ENCODE measurements around the gene SLC26A9. TPM values are rescaled to one million over a fixed set of nuclear protein-coding genes. Genes with fewer than 3 reads are reported as not detected.

The SLC26A9 gene
- polyA plus RNA-seq, 4 donors: 0.20 to 0.29 (median 0.26) TPM; not detected in 1

DNA sequence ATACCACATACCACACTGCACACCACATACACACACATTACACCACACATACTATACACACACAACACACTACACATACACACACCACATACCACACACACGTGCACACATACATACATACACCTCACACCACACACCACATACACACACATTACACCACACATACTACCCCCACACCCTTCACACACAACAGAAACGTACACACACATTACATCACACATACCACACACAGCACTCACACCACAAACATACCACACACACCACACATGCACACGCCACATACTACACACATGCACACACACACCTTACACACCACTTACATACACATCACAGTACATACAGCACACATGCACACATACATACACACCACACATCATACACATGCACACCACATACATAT, 31.5 kb upstream of the SLC26A9 start:
- no peak for DNase-seq (ENCODE audit: low read depth in 4 of 4, low spot score in 3 of 4)

DNA sequence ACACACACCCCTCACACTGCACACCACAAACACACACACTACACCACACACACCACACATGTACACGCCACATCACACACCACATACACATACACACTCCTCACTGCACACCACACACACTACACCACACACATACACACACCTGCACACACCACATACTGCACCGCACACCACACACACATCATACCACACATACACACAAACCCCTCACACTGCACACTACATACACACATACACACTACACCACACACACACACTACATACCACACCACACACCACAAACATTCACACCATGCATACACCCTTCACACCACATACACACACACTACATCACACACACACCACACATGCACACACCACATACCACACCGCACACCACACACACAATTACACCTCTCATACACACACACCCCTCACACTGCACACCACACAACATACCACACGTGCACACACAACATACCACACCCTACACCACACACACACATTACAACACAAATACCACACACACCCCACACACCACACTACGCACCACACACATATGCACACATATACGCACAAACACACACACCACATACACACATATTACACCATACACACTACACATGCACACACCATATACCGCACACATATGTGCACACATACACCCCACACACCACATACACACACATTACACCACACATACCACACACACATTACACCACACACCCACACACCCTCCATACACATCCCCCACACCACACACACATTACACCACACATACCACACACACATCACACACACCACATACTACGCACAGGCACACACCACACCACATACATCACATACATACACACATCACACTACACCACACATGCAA, 30.3 kb upstream of the SLC26A9 start:
- no peak for DNase-seq (ENCODE audit: low read depth in 4 of 4, low spot score in 3 of 4)

DNA sequence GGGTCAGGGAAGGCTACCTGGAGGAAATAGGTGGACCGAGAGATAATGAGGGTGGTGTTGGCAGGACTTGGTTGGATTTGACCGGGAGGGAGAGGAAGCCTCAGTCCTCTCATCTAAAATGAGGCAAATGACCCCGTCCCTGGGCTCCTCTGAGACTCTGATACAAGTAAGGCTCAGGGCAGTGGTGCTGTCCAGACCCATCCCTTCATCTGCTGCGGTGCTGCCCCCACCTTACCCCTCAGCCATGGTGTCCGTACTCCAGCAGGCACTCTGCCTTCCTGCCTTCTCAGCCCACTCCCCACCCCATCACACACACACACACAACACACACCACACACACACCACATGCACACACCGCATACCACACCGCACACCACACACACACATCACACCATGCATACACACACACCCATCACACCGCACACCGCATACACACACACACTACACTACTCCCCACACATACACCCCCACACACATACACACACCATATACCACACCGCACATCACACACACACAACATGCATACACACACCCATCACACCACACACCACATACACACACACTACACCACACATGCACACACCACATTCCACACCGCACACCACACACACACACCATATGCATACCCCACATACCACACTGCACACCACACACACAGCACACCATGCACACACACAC, 29.4 kb upstream of the SLC26A9 start:
- no peak for DNase-seq (ENCODE audit: low read depth in 4 of 4, low spot score in 3 of 4)

DNA sequence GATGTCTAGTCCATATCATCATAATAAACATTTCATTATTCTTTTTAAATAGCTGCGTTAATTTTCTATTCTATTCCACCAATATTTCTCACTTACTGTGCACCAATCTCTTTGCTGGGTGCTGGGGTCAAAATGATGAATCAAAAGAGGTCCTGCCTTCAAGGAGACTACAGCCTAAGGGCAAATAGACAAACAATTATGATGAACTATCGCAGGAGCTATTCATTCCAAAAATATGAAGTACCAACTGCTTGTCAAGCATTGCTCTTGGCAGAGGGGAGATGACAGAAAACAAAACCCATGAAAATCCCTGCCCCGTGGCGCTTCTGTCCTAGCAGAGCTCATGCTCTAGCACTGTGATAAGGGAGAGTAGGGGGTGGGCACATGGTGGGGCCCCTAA, 28.8 kb upstream of the SLC26A9 start:
- DNase-seq (ENCODE audit: low read depth in 4 of 4, low spot score in 3 of 4): no peak

DNA sequence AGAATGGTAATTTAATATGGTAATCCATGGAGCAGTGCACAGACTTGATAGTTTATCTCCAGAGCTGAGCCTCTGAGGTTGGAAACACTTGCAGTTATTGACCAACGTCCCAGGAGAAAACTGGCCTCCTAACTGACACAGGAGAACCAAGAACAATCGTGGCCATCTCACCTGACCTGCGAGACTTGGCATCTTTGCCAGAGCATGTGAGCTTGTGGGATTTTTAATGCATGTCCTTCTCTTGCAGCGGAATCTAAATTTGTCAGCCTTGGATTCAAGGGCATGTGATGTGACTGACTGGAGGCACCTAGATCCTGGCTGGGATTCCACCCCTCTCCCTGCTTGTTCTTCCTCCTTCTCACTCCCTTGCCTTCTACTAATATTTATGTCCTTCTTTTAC, 27.8 kb upstream of the SLC26A9 start:
- DNase-seq (ENCODE audit: low read depth in 4 of 4, low spot score in 3 of 4): no peak

DNA sequence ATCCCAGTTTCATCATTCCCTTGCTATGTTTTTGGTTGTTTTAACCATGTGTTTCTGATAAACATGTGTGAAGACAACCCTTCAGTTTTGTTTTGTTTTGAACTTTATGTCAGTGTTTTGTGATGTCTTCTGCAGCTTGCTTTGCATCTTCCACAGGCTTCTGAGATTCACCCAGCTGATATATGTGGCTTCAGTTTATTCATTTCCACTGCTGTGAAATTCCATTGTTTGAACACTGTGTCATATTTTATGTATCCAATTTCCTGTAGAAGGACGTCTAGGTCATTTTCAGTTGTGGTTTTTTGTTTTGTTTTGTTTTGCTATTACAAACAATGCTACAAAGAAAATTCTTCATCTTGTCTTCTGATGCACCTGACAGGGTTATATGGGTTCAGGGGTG, 27.2 kb upstream of the SLC26A9 start:
- no peak for DNase-seq (ENCODE audit: low read depth in 4 of 4, low spot score in 3 of 4)

DNA sequence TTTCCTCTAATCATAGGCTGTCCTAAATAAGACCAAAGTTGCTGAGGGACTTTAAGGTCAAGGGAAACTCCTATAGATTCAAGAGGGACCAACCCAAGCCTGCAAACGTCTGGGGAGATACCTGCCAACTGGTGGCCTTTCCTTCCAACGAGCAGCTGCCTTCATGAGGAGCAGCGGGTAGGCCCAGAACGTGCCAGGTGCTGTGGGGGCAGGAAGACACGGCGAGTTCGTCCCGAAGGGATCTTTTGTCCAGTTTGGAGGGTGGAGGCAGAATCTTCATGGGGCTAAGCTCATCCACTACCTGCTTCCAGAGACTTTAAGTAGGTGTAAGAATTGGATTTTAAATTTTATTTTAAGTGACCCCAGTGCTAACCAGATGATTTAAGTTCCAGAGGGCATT, 26.0 kb upstream of the SLC26A9 start:
- no peak for DNase-seq (ENCODE audit: low read depth in 4 of 4, low spot score in 3 of 4)

DNA sequence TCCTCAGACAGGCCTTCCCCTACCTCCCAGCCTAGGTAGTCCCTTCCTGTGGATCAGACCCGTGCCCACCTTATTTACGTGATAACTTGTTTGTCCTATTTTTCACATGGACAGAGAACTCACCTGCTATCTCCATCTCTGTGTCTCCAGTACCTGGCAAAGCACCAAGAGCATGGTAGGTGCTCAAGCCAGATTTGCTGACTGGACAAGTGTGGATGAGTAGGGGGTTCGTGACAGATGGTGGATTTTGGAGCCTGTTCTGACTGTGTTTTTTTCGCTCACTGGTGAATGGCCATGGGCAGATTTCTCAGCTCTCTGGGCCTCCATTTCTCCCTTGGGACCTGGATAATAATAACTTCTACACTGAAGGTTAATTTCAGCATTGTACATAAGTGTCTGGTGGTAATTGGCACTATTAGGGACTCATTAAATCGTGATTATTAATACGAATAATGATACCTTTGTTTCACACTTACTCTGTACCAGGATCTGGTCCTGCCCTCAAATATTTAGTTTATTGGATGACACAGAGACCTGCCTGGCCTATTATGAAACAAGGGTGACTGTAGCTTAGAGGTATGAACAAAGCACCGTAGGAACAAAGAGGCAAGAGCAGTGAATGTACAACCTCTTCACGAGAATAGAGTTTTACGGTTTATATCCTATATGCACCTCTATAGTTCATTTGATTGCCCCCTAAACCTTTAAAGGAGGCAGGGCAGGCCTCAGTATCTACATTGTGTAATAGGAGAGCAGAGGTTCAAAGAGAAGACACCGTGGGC, 24.5 kb upstream of the SLC26A9 start:
- DNase-seq (ENCODE audit: low read depth in 4 of 4, low spot score in 3 of 4): no peak

DNA sequence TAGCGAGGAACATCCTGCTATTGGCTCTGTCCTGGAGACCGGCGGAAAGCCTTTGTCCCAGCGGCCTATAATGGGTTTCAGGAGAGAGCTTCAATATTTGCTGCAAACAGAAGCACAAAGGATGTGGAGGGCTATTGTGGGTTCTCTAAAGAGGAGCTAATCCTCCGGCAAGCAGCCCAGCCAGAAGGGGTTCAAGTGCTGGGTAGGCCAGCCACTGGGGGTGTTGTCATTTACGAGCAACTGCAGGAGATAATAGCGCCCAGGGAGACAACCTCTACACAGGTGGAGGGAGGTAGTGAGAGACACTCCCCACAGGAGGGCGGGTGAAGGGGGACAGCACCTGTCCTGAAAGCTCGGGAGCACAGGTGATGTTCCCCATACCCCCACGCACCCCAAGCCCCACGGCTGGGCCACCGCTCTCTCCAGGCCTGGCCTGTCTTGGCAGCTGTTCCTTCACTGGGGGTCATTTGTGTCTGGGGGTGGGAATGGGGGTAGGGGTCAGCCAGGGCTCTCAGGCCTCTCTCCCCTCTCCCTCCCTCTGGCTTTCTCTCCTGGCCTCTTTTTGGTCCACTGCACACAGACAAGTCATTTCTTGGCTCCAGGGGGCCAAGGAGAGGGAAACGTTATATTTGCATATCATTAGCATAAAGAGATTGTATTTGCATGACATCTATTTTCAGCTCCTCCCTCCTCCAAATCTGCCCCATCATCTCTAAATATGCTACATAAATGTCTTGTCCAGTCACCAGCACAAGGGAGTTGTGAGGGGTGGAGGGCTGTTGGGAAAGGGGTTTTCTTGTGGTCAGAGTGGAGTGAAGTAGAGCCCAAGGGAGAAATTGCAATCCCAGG, 22.0 kb upstream of the SLC26A9 start:
- no peak for DNase-seq (ENCODE audit: low read depth in 4 of 4, low spot score in 3 of 4)

DNA sequence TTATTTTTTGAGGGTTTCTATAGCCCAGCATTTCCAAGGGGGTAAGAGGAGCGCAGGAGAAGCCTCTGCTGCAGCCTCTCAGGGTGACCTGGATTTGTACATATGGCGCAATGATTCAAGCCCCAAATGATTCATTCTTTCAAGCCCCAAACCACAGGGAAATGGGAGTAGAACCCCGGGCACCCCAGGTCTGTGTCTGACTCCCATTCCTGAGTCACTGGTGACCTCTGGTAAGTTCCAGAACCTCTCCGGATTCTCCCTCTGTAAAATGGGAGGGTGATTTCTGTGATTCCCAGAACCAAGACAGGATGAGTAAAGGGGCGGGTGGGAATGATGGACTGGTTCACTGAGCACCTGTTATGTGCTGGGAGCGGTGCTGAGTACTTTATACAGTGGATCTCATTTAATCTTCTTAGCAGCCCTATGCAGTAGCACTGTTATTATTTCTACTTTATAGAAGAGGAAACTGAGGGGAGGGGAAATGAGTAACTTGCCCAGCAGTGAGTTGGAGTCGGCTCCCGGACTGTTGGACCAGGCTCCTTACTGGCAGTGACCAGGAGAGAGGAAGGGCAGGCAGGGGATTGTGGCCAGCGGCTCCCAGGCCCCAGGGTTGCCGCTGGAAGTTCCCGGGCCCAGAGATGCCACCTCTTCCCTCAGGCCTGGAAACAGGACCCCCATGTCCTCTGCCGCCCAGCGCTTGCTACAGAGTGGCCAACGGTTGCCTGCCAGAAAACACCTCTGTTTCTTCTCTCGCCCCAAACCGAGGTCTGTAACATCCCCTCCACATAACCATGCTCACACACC, 20.3 kb upstream of the SLC26A9 start:
- DNase-seq (ENCODE audit: low read depth in 4 of 4, low spot score in 3 of 4): no peak

DNA sequence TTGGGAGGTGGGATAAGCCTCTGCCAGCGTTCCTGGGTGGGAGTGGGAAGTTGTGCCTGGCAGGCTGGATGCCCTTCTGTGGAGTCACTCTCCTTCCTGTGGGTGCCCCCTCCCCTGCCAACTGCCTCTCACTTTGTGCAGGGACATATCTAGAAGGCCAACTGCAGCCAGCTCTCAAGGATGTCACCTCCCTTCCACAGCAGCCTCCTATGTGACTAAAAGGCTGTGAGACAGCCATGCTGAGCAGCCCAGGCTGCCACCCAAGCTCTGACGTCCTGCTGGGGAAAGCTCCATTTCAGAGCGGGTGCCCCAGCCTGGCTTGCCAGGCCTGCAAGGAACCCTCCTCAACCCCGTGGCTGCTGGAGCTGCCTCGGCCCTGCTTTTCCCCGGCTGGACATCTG, 19.6 kb upstream of the SLC26A9 start:
- no peak for DNase-seq (ENCODE audit: low read depth in 4 of 4, low spot score in 3 of 4)

DNA sequence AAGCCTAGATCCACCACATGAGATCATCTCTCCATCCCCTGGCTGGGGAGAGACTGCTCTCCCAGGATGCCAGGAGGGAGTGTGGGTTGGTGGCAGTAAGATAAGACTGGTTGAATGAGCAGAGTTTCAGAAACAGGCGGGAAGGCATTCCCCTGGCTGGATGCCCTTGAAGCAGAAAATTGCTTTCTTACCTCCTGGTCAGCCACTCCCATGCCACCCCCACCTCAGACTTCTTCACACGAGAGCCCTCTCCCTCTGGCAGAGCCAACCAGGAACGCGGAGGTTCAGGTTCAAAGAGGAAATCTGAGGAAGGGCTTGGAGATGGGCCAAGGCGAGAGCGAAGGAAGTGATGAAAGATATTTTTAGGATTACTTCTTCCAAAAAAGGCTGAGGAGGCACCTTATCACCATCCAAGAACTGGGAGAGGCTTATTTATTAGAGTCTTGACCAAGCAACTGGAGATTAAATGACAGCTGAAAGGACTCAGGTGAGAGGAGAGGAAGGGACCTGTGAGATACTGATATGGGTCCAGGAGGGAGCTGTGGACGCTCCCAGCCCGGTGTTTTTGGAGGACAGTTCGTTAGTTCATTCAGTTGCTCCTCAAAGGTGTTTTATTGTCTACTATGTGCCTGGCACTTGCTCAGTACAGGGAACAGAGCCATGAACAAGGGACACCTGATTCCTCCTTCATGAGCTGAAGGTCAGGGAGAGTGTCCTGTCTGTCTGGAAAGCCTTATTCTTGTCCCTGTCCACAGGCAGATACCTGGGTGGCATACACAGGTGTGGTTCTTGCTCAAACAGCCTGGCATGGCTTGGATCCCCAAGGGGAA, 18.9 kb upstream of the SLC26A9 start:
- DNase-seq (ENCODE audit: low read depth in 4 of 4, low spot score in 3 of 4): no peak

DNA sequence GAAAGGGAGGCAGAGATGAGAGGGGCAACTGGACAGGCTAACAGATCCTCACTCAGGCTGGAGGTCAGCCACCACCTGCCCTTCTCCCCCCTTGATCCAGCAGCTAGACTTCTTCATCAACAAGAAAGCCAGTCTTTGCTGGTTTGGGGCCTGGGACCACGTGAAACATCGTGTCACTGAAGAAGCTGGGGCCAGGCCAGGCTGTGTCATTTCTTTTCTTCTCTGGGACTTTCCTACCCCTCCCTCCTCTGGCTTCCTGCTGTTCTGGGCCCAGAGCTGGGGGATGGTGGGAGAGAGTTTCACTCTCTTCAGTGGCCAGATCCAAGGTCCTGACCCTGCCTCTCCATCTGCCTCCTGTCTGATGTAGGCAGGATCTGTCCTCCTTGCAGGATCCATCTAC, 18.1 kb upstream of the SLC26A9 start:
- DNase-seq (ENCODE audit: low read depth in 4 of 4, low spot score in 3 of 4): no peak

DNA sequence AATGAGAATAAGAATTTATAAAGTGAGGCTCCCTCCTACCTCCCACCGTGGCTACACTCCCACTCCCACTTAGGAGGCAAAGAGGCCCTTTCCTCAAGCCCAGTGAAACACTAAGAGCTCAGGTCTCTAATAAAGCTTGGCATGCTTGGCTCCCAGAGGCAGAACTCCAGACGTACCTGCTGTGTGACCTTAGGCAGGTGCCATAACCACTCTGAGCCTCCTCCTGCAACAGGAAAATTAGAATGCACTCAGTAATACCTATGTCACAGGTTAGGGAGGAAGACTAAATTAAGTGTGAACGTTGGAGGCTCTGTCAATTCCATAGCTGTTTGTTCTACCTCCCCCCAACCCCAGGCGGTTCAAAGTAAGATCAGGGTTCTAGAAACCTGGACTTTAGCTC, 16.5 kb upstream of the SLC26A9 start:
- DNase-seq (ENCODE audit: low read depth in 4 of 4, low spot score in 3 of 4): no peak

DNA sequence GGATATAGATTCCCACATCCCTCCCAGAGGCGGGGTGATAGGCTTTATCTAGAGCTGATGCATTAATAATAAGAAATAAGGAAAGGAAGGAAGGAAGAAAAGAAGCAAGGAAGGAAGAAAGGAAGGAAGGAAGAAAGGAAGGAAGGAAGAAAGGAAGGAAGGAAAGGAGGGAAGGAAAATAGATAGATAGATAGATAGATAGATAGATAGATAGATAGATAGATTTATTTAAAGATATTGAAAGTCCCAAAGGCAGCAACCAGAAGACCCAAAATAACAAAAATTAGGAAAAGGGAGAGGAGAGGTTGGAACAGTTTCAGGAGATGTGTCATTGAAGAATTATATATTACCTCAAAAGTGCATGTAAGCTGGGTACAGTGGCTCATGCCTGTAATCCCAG, 12.2 kb upstream of the SLC26A9 start:
- DNase-seq (ENCODE audit: low read depth in 4 of 4, low spot score in 3 of 4): no peak

DNA sequence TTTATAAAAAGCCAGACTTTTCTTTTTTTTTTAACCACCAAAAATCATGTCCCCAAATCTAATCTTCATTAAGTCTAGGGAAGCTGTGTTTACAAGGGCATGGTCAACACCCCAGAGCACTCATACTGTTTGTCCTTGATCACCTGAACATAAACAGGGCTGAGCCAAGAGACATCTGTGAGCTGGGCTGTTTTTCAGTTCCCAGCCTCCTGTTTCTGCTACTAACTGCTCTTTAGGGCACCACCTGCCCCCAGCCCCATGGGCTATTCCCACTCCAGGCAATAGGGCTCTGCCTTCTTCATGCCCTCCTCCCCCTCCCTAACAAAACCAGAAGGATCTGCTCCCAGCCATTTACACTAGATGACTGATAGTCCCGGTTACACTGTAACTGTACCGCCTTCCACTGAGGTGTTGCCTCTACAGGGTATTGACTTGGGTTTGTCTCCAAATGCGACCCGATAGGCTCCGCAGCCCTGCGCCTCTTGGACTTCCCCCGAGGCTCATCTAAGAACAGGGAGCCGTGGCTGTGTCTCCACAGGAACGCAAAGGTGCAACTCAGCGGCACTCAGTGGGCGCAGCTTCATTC, 11.7 kb upstream of the SLC26A9 start:
- DNase-seq (ENCODE audit: low read depth in 4 of 4, low spot score in 3 of 4): no peak

DNA sequence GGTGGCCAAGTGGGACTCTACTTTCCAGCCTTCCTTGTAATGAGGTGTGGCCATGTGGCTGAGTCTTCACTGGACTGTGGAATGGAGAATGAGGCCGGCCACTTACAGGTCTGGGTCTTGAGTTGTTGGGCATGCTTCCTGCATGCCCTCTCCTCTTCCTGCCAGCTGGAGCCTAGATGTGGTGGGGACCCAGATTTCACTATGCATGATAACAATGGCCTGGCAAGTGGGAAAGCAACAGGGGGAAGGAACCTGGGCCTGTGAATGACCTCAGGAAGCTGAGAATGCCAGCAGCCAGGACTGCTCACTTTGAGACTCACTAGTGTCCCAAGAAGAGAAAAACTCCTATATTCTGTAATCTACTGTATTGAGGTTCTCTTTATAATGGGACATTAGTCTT, 8.5 kb upstream of the SLC26A9 start:
- no peak for DNase-seq (ENCODE audit: low read depth in 4 of 4, low spot score in 3 of 4)

DNA sequence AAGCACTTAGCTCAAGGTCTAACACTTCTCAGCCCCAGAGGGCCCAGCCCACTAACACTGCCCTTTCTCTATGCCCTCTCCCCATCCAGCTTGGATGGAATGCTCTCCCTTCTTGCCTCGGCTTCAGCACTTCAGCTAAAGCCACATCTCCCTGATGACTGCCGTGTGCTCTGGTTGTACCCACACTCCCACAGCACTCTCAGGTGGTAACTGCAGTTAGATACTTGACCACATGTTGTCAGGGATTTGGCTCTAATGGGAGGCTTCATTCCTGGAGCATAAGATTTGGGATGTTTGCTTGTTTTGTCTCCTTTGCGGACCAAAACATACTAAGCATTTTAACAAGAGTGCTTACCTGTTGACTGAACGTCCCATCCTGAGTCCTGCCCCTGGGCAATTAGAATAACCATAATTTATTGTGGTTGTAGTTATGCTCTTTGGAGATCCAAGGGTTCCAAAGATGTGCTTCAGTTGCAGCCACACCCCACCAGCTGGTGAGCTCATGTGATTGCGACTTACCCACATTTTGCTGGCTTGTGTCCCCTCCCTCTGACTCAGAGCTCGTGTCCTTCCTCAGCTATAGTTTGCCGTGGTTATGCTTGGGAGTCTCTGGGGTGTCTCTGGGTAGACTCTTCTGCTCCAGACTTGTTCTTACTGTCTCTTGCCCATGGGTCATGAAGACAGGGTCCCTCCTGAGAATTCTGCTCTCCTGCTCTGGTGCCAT, 7.7 kb upstream of the SLC26A9 start:
- DNase-seq (ENCODE audit: low read depth in 4 of 4, low spot score in 3 of 4): no peak

All from left renal pelvis (tissue), 4 donors.